SW 1271 (cell line): ENCODE data around the gene MAD1L1.

Experiments used
- DNase-seq, 2 experiments: peaks; one replicate each; lab custom pipeline; 2025; lab: John Stamatoyannopoulos, UW

Gene MAD1L1

GRCh38 chr7:2012044-2012900 is 220.5 kb downstream of the MAD1L1 start:
- no peak for DNase-seq

- DNase-seq, result no peak
Observed at GRCh38 chr7:2011266-2012043, 221.3 kb downstream of the MAD1L1 start.

DNA sequence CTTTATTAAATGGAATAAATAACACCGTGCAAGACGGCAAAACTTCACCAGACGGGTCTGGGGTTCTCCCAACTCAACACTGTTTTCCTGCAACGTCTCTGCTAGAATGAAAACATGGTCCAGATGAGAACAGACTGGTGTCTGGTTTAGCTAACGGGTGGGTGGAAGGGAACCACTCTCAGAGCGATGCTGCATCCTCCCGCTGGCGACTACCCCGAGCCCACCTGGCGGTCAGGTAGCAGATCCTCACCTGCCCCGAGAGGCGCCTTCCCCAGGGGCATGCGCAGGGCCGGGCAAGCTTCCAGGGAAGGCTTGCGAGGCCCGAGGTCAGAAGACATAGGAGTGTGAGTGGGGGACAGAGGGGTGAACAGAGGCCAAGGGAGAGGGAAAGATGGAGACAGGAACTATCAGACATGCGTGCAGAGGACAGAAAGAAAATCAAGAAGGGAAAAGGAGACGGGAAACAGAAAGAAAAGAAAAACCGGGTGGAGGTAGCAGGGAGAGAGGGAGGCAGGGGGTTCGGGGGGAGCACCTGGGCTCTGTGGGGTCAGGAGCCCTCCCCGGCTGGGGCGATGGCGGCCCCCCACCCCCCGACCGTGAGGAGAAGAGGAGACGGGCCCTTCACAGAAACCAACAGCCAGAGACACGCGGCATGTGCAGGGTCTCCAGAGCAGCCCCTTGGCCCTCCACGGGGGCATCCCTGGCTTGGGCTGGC is 222.0 kb downstream of the MAD1L1 start:
- DNase-seq, result no peak

GRCh38 chr7:2010101-2010500 is 222.6 kb downstream of the MAD1L1 start:
- DNase-seq, result no peak

DNA sequence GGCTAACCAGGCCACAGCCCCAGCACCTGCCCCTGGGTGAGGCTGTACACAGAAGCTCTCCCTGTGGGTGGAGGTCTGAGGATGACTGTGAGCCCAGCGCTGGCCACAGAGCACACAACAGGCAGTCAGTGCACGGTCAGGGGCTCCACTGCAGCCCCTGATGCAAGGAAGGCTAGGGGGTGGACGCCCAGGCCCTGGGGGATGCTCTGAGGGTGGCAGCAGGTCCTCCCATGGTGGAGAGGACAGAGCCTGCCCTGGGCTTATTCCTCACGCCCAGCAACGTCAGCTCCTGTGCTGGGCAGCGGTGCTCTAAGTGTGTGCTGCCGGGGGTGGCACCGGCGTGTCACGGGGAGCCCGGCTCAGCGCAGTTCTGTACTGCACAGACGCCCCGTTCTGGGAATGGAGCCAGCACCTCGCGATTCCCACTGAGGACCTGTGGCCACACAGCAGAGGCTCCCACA is 223.2 kb downstream of the MAD1L1 start:
- DNase-seq, result no peak

- DNase-seq, result no peak
Observed at GRCh38 chr7:2008936-2009540, 223.7 kb downstream of the MAD1L1 start.

- DNase-seq, result no peak
Observed at GRCh38 chr7:2008101-2008935, 224.4 kb downstream of the MAD1L1 start.

- DNase-seq, result no peak
Observed at GRCh38 chr7:2007551-2007950, 225.2 kb downstream of the MAD1L1 start.

DNA sequence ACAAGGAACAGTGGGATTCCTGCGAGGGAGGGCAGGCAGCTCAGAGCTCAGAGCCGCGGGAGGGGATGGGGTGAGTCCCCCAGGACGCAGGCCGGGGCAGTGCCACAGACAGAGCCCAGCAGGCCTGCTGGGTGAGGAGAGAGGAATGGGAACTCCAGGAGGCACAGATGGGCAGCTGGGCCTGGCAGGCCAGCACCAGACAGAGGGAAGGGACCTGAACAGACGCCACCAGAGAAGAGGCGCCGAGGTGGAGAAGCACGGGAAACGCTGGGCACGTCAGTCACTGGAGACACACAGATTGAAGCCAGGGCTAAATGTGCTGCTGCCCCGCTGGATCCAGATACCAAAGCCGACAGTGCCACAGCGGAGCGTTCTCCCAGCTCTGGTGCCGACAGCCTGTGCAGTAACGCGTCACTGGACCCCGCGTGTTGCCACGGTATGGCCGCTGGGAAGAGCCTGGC is 225.8 kb downstream of the MAD1L1 start:
- no peak for DNase-seq

DNA sequence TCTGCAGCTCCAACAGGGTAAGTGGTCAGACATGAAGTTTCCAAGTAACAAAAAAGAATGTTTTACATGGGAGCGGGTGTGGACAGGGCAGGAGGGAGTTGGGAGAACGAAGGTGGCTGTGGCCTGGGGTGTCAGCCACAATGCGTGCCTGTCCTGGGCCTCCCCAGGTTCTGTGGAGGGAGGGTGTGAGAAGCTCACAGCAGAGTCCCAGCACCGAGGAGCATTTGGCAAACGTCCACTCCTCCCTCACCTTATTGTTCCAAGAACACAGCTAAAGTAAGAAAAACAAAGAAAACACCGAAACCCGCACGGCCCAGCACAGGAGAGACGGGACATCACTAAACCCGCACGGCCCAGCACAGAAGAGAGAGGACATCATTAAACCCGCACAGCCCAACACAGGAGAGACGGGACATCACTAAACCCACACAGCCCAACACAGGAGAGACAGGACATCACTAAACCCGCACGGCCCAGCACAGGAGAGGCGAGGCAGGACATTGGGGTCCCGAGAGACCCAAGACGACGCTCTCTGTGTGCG is 226.4 kb downstream of the MAD1L1 start:
- DNase-seq, result no peak

- DNase-seq, result no peak
Observed at GRCh38 chr7:2005786-2006185, 227.0 kb downstream of the MAD1L1 start.

- no peak for DNase-seq
Observed at GRCh38 chr7:2004841-2005725, 227.7 kb downstream of the MAD1L1 start.

DNA sequence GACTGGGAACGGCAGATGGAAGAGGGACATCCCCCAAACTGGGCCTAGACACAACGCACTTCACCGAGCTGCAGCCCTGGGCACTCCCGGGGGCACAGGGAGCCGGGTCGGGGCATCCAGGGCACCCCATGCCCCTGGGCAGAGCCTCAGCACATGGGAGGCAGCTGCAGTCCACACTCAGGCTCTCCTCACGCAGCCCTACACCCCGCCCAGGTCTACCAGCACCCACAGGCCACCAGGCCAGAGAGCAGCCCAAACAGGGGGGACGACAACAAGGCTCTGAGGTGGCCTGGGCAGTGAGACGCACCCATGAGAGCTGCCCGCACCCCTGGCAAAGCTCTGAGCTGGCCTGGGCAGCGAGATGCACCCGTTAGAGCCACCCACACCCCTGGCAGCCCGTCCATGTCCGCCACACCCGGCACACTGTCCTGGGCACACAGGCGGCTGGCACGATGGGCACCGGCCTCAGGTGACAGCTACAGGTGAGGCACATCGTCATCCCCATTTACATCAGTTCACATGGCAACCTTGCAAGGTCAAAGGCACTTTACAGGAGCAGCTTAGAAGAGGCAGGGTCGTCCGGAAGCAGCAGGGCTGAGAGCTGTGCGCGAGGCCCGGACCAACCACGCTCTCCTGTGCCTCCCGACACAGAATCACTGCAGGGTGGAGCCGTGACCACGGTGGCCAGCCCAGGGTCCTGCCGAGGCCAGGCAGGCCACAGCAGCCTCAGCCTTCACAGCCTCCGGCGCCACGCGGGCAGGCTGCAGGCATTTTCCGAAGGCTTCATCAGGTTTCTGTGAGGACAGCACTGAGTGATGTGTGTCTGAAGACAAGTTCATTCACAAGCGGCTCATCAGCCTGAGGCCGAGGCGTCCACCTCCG is 228.6 kb downstream of the MAD1L1 start:
- no peak for DNase-seq

- DNase-seq, result no peak
Observed at GRCh38 chr7:2003451-2003930, 229.3 kb downstream of the MAD1L1 start.

DNA sequence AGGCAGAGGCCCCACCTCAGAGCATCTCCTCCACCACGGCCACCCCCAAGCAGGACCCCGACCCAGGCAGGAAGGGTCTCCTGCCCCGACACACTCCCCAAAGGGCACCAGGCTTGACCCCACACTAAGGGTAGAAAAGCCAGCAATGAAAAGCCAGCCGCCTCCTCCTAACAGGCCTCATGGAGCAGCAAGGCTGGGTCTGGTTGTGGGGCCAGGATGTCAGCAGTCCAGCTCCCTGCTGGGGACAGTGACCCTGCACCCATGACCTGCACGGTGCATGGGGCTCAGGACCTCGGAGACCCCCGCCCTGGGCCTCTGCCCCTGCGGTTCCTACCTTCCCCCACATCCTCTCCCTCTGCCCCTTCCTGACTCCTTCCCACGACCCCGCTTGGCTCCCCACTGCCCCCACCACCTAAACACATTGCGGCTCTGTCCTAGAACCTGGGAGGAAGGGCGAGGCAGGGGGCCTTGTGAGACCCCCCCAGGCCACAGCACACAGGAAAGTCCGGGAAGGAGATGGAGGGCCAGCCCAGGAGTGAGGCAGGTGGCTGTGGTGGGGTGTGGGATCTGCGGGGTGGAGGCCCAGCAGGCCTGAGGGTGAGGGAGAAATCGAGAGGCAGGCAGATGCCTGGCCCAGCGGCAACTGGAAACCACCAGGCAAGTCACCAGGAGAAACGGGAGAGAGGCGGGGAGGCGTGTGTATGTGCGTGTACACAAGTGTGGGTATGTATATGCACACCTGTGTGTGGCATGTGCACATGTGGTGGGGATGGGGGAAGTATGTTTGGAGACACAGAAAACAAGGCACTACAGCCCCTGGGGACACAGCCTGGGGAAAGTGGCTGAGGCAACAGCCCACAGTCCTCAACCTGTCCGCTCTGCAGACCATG is 229.9 kb downstream of the MAD1L1 start:
- no peak for DNase-seq

GRCh38 chr7:2001601-2002442 is 230.9 kb downstream of the MAD1L1 start:
- no peak for DNase-seq
